ENCODE data around the gene TMEM86A.

Gene TMEM86A

DNA sequence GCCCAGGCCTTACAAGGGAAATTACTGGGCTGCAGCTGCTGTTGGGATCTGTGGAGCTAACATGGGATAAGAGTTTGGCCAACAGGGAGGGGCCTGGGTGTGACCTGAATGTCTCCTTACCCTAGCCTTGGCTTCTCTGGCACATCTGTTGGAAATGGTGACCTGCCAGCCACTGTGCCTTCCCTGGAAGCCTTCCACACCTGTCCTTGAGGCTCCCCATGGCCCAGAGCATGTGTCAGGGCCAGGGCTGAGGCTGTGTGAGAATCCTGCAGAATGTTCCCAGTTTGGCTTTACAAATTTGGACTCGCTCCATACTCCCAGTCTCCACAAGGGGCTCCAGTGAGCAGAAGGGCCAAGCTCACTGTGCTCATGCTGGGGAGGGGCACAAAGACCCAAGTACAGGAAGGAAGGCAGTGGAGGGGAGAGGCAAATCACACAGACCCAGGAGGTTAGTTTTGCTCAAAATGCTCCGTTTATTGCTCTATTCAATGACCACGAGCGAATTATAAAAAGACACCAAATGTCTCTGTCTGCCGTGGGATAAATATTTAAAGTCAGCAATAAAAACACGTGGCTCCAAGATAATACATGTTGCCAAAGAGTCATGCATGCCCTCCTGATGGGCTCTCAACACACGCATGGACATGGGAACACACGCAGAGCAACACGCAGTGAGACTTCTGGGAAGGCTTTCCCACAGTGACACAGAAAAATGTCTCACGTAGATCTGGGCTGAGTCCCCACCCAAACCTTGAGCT lies 29.1 kb downstream of the TMEM86A start:
- DNase-seq, result peak; percentile 24 to 63

DNA sequence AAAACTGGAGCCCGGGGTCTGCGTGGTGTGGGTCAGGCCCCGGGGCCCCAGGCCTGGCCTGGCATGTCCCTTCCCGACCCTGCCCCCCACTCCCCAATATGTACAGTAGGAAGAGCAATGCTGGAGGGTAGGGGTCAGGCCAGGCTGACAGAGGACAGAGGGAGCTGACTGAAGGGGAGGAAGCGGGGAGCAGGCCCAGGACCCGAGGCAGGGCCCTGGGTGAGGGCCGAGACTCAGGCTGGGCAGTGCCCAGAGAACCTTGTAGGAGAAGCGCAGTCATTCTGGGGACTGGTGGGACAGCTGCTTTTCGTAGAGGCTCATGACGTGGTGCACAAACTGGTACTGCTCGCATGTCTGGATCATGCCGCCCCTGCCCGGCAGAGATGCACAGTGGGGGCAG lies 30.1 kb downstream of the TMEM86A start:
- DNase-seq, result no peak

DNA sequence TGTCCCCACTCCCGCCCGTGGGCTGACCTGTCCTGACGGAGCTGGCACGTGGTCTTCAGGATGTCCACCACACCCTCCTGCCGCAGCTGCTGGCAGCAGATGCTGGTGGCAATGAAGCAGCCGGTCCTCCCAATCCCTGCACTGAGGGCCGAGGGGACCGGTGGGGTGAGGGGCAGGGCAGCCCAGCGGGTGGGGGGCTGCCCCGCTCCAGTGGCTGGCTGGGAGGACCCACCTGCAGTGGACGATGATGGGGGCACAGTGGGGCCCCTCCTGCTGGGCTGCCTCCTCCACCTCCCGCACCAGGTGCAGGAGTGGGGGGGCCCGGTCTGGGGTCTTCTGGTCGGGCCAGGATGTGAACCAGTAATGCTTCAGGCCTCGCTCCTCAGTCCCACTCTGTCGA lies 30.8 kb downstream of the TMEM86A start:
- DNase-seq, result no peak

DNA sequence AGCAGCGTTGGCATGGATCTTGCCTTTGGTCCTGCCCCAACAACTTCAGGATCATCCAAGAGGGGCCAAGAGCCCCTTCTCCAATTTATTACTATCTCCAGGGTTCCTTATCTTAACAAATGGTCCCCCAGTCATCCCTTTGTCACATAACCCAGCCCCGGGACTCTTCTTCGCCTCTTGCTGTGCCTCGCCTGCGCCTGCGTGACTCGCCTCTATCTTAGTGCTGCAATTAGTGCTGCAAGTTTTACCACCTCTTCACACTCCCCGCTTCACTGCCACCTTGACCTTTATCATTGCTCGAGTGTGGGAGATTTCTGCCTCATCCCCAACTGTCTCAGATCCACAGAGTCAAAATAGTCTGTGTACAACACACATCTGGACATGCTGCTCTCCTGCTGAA lies 31.4 kb downstream of the TMEM86A start:
- DNase-seq, result no peak

DNA sequence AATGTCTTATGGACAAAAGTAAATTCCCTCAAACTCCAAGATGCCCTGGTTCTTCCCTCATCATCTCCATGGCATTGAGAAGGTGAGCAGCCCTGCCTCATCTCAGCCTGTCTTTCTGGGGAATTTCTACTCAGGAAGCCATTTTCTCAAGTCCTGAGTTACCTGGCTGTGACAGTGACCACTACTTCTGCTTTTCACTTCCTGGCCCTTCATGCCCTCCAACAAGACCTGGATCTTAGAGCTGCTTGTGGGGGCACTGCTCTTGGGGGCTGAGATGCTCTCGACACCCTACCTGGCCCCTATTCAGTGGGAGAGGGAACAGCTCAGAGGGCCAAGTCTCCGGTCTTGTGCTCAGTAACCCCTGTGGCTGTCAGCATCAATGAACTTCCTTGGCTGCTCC lies 32.9 kb downstream of the TMEM86A start:
- DNase-seq, result no peak

DNA sequence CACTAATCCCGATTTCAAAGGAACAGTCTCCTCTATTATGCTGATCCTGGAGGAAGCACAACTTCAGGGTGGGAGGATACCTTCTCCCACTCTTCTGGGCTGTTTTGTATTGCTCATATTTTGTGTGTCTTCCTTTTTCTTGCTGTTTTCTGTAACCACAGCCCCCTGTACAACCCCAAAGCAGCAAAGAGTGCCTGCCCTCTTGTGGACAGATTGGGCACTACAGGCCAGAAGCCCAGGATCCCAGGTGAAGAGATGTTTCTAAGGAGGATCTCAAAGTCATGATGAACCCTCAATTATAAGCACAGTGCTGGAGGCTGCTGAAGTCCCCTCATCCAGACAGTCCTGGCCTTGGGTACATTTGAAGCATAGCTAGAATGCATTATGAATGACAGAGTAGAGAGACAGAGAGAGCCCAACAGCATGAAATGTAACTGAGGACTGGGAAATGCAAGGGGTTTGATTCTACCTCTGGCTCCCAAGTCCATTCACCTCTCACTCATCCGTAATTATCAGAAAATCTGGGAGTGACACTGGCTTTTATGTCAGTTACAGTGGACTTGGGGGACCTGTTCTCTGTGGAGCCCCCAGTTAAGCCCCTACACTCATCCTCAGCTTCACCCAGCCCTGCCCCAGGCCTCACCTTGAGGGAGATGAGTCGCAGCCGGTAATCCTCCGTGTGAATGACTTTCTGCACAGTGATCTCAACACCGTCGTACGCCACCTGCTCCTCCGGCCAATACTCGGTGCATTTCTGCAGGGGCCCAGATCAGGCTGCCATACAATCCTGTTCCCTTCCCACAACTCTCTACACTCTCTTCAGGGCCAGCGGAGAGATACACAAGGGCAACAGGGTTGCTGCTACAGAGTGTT lies 33.6 kb downstream of the TMEM86A start:
- peak in 1 of 2 experiments; percentile 66 for DNase-seq

DNA sequence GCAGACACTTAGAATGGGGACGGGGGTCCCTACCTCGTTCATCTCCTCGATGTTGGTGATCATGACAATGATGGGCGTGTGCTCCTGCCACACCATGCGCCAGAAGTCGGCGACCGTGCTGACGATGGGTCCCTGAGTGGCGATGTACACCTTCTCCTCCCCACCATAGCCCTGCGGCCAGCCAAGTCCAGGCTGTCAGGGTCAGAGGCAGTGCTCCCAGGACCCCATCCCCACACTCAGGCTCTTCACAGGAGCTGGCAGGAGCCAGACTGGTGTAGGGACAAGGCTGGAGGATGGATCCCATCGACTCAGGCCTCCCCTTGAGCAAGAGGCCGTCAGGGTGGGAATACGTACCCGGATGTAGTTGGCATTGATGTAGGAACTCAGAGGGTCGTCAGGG lies 34.6 kb downstream of the TMEM86A start:
- DNase-seq, result no peak

DNA sequence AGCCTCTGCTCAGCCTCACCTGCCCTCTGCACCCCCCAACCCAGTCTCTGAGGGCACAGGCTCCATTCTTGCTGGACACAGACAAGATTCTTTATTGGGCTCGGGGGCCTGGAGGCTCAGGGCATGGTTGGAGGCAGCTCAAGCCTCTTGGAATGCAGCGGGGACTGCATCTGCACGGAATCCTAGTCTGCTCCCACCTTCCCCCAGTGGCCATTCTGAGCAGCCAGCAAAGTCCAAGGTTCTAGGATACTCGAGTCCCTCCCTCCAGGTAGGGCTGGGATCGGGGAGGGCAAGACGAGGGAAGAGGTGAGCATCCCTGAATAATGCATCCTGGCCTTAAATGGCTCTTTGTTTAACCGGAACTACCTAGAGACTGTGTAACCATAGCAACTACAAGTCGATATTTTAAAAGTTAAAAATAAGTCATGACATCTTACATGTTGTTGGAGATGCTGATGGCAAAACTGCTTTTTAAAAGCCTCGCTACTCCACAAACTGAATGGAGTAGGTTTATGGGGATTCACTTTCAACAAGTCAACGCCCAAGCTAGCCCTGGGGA lies 38.1 kb downstream of the TMEM86A start:
- no peak for DNase-seq

DNA sequence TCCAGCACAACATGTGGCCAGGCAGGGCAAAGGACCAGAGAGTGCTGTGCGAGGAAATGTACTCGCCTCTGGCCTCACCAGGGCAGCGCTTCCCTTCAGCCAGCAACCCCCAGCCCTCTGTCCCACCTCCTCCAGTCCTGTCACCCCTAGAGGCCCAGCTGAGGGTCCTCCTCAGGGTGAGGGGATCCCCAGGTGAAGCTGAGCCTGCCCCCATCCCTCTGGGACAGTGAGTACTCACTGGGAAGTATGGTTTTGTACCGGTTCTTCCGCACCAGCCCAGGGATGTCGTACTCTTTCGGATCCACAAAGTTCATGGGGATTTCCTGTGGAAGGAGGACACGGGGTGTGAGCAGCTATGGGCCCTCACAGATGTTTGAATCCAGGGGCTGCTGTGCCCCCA lies 39.1 kb downstream of the TMEM86A start:
- no peak for DNase-seq

DNA sequence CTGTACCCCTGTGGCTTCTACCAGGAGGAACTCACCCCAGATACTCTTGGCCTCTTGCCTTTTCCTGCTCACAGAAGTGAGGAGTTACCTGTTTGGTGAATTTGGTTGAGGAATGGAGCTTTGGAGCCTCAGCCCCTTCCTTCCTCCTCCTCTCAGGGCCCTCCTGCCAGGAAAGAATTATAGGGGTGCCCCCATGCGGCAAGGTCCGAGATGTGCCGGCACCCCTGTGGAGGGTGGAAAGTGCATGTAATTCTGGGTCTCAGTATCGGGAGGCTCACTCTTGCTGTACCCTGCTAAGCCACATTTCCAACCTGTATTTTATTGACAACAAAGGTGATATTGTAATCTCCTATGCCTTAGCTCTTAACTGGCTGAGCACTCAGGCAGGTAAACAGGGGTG lies 41.1 kb downstream of the TMEM86A start:
- DNase-seq, result no peak

DNA sequence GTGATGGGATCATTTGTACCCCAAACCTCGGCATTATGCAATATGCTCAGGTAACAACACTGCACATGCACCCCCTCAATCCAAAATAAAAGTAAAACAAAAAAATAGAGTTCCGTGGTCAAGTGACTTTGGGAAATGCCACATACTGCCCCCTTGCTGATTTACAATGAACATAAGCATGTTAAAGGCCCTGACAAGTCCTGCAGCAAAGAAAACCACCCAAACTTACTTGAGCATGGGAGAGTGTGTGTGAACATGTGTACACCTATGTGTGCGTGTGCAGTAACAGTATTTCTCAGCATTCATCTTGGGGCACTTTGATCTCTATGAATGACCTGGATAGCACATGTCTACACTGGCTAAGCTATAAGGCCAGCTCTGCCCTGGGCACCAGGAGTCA lies 43.2 kb downstream of the TMEM86A start:
- DNase-seq, result no peak

DNA sequence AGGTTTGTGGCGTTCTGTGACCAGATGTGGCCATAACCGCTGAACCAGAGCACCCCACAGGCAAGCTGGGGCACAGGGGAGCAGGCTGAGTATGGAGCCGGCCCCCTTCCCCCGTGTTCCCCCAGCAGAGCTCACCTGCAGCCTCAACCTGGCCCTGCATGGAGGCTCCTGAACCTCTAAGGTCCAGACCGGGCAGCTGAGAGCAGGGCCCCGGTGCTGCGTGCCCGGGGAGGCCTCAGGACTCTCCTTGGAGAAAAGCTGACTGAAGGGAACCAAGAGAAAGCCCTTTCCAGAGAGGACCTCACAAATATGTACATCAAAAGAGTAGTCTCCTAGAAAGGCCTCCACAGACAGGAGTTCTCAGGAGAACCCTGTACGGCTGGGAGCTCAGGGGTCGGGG lies 44.8 kb downstream of the TMEM86A start:
- DNase-seq, result no peak

DNA sequence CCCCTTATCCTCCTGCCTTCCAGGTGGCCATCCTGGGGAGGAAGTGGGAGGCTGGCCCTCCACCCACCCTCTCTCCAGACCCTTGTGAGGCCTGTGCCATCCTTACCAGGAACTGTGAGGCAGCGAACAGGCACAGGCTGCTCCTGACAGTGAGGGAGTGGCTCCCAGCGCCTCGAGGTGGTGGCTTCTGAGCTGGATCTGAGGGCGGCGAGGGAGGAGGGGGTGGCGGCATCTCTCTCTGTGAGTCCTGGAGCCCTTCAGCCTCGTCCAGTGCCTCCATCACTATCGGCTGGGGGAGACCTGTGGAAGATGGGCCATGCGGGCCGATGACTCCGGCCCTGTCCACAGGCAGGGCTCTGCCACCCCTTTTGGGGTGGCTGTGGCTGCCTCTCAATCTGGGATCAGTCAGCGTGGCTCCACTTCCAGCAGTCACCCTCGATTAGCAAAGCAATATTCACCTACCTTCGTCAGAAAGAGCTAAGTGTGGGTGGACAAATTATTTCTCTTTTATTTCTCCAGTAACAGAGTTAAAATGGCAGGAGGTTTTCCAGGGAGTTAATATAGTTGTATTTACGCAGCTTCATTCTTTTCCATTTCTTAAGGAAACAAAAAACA lies 45.4 kb downstream of the TMEM86A start:
- DNase-seq, result no peak

DNA sequence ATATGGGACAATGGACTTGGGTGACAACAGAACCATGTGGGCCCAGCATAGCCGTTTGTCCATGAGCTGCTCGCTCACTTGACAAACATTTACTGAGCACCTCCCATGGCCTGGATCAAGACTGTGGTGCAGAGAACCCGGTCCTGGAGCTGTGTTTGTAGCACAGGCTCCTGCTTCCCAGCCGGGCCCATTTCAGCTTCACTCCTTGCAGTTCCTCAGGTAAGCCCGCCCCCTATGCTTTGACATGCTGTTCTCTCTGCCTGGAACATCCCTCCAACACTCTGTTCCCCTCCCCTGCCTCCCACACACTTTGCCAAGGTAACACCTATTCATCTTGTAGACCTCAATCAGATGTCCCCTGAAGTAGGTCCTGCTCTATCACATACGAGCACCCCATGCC lies 46.7 kb downstream of the TMEM86A start:
- no peak for DNase-seq

DNA sequence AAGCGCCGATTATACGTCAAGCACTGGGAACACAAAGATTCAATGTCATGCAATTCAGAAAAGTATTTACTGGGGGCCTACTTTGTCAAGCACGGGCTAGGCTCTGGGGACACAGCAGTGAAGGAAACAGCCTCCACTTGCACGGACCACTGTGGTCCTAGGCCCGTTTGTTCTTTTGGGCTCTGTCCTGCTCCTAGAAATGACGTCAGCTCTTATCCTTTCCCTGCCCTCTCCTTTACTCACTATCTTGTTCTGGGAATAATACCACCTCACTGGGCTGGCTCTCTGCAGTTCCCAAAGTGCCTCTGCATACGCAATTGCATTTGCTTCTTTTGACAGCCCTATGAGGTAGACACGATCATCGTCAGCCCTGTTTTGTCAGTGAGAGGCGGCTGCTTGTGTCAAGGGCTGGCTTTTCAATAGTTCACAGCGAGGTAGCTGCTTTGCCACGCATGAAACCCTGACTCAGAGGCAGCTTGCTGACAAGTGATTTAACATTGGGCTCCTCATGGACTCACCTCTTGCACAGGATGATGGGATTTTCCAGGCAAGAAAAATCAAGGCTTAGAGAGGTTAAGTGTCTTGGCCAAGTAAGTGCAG lies 50.3 kb downstream of the TMEM86A start:
- no peak for DNase-seq

DNA sequence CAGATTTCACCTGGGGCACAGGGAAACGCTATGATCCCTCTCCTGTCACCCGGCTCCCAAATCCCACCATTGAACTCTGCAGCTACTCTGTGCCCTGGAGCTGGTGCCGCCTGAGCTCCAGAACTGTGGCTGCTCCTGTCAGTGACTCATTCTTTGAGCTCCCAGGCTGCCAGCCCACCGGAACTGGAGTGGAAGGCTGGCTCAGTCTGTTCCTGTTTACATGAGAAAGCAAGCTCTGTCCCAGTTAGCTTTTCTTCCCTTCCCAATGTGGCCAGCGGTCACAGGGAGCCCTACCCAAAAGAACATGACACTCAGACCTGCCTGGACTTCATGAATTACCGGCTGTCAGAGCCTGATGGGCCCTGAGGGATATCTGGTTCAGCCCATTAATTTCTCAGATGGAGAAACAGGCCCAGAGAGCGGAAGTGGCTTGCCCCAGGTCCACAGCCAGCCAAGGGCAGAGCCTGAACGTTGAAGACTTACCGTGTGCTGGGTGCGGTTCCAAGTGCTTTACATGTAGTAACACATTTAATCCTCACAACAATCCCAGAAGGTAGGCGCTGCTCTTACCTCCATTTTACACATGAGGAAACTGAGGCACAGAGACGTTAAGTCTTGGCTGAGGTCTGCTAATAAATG lies 51.2 kb downstream of the TMEM86A start:
- no peak for DNase-seq

DNA sequence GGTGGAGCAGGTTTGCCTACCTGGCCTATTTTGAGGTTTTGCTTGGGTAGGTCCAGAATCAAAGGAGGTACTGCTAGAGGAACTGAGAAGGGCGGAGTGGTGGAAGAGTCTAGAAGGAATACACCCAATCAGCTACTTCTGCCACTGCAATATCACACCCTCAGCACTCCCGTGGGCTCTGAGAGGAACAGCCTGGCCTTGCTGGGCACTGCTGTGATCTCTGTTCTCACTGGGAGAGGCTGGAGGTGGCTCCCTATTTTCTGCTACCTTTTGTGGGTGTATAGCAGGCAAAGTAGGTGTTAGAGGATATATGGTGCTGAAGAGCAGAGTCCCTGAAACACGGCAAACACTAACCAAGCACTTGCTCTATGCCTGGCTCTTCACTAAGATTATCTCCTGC lies 52.4 kb downstream of the TMEM86A start:
- DNase-seq, result no peak

DNA sequence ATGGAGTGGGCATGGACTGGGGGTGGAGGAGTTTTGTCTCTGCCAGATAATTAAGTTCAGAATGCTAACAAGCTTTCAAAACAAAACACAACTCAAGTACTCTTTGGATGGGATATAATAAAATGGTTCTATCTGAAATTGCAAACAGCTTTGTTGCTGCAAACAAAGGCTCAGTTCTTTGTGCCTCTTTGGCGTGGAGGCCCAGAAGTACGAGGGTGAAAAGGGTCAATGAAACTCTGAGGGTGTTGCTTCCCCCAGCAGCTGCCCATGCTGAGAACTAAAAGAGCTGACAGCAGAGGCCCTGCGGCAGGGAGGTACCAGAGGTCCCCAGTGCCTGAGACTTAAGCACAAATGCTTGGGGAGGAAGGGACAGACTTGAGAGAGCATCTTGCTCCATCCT lies 53.9 kb downstream of the TMEM86A start:
- no peak for DNase-seq

DNA sequence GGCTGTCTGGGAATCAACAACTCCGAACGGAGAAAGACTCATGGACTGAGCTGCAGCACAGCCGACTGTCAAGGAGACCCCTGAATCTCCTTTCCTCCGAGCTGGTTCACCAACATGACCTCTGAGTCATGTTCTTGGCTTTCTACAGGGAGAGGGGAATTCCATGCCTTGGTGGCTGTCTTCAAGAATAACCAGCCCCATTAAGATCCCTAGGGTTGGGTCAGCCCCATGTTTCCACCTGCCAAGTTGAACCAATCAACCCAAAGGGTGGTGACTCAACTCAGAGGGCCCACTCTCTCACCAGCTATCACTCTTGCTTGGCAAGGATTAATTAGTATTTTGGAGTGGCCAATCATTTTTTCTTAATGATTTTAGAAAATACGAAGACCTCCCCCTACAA lies 55.7 kb downstream of the TMEM86A start:
- no peak for DNase-seq

Measured in NCI-H526 (cell line).